Transverse colon (tissue), 4 donors: Measurements from ENCODE around the gene CRHR2.

ENCODE experiments used
- POLR2A ChIP-seq: fragments of 450-650 bp; IDR thresholded peaks from one replicate; pipeline ENCODE4 v1.6.1; 2016; ENCODE audit warnings: antibody characterized with exemption, mild to moderate bottlenecking, moderate library complexity
- POLR2AphosphoS5 ChIP-seq, 3 donors: sonication (generic); formaldehyde crosslinking; IDR thresholded peaks; one replicate each; pipeline ENCODE4 v1.6.1; 2016; ENCODE audit warnings: antibody characterized with exemption in 3 of 3
- TF ChIP-seq, protein P1 (sequence below), 5 experiments: fragments of 200-600 bp in 3 of 5; fragments of 450-650 bp in 2 of 5; sonication (generic) in 3 of 5; IDR thresholded peaks; 1 replicate in 2 of 5; 2 replicates in 3 of 5; pipeline ENCODE4 v1.5.1; 2016 to 2017; ENCODE audit warnings: antibody characterized with exemption in 5 of 5, inconsistent platforms in 3 of 5, mild to moderate bottlenecking in 2 of 5, moderate library complexity in 1 of 5

DNA sequence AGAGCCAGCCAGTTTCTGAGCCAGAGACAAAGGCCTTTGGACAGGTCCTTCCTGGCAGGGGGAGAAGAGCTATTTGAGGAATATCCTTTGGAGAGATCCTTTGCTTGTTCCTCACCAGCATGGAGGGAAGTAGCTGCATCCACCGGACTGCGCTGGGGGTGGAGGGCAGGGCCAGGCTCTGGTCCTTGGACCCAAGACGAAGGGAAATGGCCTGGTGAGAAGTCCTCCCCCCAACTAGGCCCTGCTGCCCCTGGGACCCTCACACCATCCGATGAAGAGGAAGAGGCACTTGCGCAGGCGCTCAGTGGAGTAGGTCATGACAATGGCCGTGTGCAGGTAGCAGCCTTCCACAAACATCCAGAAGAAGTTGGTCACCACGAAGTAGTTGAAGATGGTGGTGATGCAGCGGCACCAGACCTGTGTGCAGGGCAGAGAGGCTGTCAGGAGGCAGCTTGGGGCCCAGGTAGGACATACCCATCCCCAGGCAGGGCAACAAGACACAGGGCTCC is 19.8 kb downstream of the CRHR2 start:
- no peak for TF ChIP-seq POLR2AphosphoS5 (IDR thresholded peaks at IDR 0.05)
- TF ChIP-seq, protein P1, sequence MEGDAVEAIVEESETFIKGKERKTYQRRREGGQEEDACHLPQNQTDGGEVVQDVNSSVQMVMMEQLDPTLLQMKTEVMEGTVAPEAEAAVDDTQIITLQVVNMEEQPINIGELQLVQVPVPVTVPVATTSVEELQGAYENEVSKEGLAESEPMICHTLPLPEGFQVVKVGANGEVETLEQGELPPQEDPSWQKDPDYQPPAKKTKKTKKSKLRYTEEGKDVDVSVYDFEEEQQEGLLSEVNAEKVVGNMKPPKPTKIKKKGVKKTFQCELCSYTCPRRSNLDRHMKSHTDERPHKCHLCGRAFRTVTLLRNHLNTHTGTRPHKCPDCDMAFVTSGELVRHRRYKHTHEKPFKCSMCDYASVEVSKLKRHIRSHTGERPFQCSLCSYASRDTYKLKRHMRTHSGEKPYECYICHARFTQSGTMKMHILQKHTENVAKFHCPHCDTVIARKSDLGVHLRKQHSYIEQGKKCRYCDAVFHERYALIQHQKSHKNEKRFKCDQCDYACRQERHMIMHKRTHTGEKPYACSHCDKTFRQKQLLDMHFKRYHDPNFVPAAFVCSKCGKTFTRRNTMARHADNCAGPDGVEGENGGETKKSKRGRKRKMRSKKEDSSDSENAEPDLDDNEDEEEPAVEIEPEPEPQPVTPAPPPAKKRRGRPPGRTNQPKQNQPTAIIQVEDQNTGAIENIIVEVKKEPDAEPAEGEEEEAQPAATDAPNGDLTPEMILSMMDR (IDR thresholded peaks at IDR 0.05): no peak
- no peak for TF ChIP-seq POLR2A
